Activated CD8-positive, alpha-beta memory T cell treated with anti-CD3 and anti-CD28 coated beads for 36 hours (primary cell): ENCODE measurements around the gene UBASH3B. TPM values are rescaled to one million over a fixed set of nuclear protein-coding genes. Genes with fewer than 3 reads are reported as not detected.

Experiments
- CTCF ChIA-PET: fragments of 350-600 bp; sonication (Branson Sonifier 250); formaldehyde crosslinking; loops from one replicate; lab custom pipeline; 2021; ENCODE audit warnings: antibody characterized with exemption; lab: Charles Lee
- POLR2A ChIA-PET: fragments of 350-600 bp; sonication (Branson Sonifier 250); formaldehyde crosslinking; loops from one replicate; lab custom pipeline; 2021; ENCODE audit warnings: antibody characterized with exemption; lab: Charles Lee
- total RNA-seq, 2 experiments: library from RNA; stranded (reverse); gene quantifications; one replicate each; pipeline ENCODE4 v1.2.3, GENCODE V29; 2021

The UBASH3B gene
- total RNA-seq, 2 experiments from 2014 or later, result 54.7 to 62.7 TPM

GRCh38 chr11:122692444-122692843, 36.9 kb downstream of the UBASH3B start:
- POLR2A ChIA-PET, result no interaction called here

GRCh38 chr11:122695076-122695615, 39.6 kb downstream of the UBASH3B start:
- CTCF ChIA-PET, result interaction anchor here (0.9 to 2.0 kb wide), 6 partner anchors 10 to 86 kb away, joined by 3 to 6 read pairs (median 4); no protein-coding TSS in a partner anchor
- POLR2A ChIA-PET, result no interaction called here

More at GRCh38 chr11:122692444-122692843, 36.9 kb downstream of the UBASH3B start:
- CTCF ChIA-PET, result no interaction called here

GRCh38 chr11:122696662-122697061, 41.1 kb downstream of the UBASH3B start:
- ChIA-PET CTCF (interaction anchor here (0.8 to 2.0 kb wide), 10 partner anchors 9 to 85 kb away, joined by 3 to 8 read pairs (median 4); no protein-coding TSS in a partner anchor), POLR2A (interaction anchor here (1.2 to 1.5 kb wide), 3 partner anchors 22 to 53 kb away, joined by 3 to 5 read pairs (median 4); no protein-coding TSS in a partner anchor)

- CTCF ChIA-PET, result interaction anchor here (0.6 to 1.5 kb wide), 3 partner anchors 10 to 69 kb away, joined by 3 to 5 read pairs (median 4); no protein-coding TSS in a partner anchor
- POLR2A ChIA-PET, result no interaction called here
These were observed 42.2 kb downstream of the UBASH3B start for GRCh38 chr11:122697636-122698167.

- POLR2A ChIA-PET, result no interaction called here
- CTCF ChIA-PET, result no interaction called here
These were observed 42.9 kb downstream of the UBASH3B start for GRCh38 chr11:122698392-122698791.

- ChIA-PET CTCF (interaction anchor here (0.9 kb wide), 2 partner anchors 9 to 91 kb away, joined by 3 read pairs; no protein-coding TSS in a partner anchor), POLR2A (no interaction called here)
These were observed 45.1 kb downstream of the UBASH3B start for GRCh38 chr11:122700666-122701065.

GRCh38 chr11:122701143-122701542, 45.6 kb downstream of the UBASH3B start:
- CTCF ChIA-PET, result interaction anchor here (1.3 kb wide), 1 partner anchor 54 kb away, joined by 3 read pairs; no protein-coding TSS in a partner anchor
- POLR2A ChIA-PET, result no interaction called here

- CTCF ChIA-PET, result no interaction called here
These were observed 48.2 kb downstream of the UBASH3B start for GRCh38 chr11:122703541-122704272.

GRCh38 chr11:122705396-122705795, 49.9 kb downstream of the UBASH3B start:
- ChIA-PET CTCF (interaction anchor here (1.9 kb wide), 1 partner anchor 9 kb away, joined by 5 read pairs; no protein-coding TSS in a partner anchor), POLR2A (no interaction called here)

More at GRCh38 chr11:122703541-122704272, 48.2 kb downstream of the UBASH3B start:
- POLR2A ChIA-PET, result no interaction called here

- ChIA-PET CTCF (interaction anchor here (1.9 kb wide), 1 partner anchor 10 kb away, joined by 5 read pairs; no protein-coding TSS in a partner anchor), POLR2A (interaction anchor here (0.6 kb wide), 1 partner anchor 28 kb away, joined by 3 read pairs; no protein-coding TSS in a partner anchor)
These were observed 51.0 kb downstream of the UBASH3B start for GRCh38 chr11:122706291-122707088.

- ChIA-PET POLR2A (no interaction called here), CTCF (no interaction called here)
These were observed 51.6 kb downstream of the UBASH3B start for GRCh38 chr11:122707111-122707510.

- POLR2A ChIA-PET, result no interaction called here
- CTCF ChIA-PET, result interaction anchor here (0.7 kb wide), 1 partner anchor 16 kb away, joined by 5 read pairs; no protein-coding TSS in a partner anchor
These were observed 52.4 kb downstream of the UBASH3B start for GRCh38 chr11:122707901-122708300.

GRCh38 chr11:122709039-122709760, 53.7 kb downstream of the UBASH3B start:
- ChIA-PET CTCF (interaction anchor here (0.6 to 0.8 kb wide), 2 partner anchors 9 to 46 kb away, joined by 3 read pairs; no protein-coding TSS in a partner anchor), POLR2A (no interaction called here)

GRCh38 chr11:122711362-122711761, 55.8 kb downstream of the UBASH3B start:
- CTCF ChIA-PET, result interaction anchor here (1.3 kb wide), 1 partner anchor 21 kb away, joined by 5 read pairs; no protein-coding TSS in a partner anchor
- POLR2A ChIA-PET, result no interaction called here

- CTCF ChIA-PET, result interaction anchor here (1.3 to 2.7 kb wide), 2 partner anchors 21 to 44 kb away, joined by 5 to 9 read pairs; no protein-coding TSS in a partner anchor
- POLR2A ChIA-PET, result interaction anchor here (0.6 kb wide), 1 partner anchor 312 kb away, joined by 3 read pairs; no protein-coding TSS in a partner anchor
These were observed 56.4 kb downstream of the UBASH3B start for GRCh38 chr11:122711831-122712381.

- ChIA-PET CTCF (interaction anchor here (1.1 to 2.7 kb wide), 2 partner anchors 39 to 42 kb away, joined by 4 to 9 read pairs; no protein-coding TSS in a partner anchor), POLR2A (no interaction called here)
These were observed 58.5 kb downstream of the UBASH3B start for GRCh38 chr11:122714004-122714403.

GRCh38 chr11:122714484-122714883, 59.0 kb downstream of the UBASH3B start:
- ChIA-PET CTCF (interaction anchor here (0.6 to 2.7 kb wide), 3 partner anchors 40 to 305 kb away, joined by 3 to 9 read pairs (median 4); no protein-coding TSS in a partner anchor), POLR2A (no interaction called here)
